ENCODE results near the gene FKBP4.

Gene FKBP4

DNA sequence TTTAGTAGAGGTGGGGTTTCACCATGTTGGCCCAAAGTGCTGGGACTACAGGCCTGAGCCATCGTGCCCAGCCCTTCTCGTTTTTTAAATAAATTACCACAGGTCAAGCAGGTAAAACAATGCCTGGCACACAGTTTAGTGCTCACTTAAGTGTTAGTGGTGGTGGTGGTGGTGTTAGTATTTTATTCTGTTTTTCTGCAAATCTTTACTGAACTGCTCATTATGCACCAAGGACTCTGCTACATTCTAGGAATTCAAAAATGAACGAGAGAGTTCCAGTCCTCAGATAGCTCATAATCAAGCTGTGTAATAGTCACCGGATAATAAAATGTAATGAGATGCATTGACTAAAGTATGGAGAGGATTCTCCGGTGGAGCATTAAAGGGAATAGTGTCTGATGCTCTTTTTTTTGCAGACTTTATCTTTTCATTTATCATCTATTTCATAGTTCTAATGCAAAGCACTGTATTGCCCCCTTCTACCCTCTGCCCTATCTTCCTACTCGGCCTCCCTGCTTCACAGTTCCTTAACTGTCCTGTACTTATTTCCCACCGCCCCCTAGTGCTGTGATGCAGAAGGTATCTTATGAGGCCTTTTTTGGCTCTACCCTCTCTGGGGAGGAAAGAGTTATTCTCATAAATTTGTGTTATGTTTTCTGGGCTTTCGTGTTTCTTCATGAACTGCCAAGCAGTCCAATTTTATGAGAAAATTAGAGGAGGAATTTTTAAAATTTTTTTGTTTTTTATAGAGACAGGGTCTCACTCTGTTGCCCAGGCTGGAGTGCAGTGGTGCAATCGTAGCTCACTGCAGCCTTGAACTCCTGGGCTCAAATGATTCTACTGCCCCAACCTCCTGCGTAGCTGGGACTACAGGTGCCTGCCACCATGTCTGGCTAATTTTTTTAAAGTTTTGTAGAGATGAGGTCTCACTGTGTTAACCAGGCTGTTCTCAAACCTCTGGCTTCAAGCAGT is 18.7 kb downstream of the FKBP4 start:
- peak; percentile 10 for DNase-seq

DNA sequence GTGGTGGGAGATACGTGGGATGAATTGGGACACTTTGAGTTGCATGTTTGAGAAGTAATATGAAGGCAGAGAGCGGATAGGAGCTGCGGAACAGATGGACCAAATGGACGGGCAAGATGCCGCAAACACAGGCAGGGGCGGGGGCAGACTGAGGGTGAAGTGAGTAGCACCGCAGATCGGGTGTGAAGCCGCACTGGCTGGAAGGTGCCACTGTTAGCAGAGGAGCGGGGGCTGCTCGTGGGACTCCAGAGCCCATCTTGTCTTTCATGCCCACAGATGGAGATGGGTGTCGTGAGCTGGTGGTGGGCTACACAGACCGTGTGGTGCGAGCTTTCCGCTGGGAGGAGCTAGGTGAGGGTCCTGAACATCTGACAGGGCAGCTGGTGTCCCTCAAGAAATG is 25.0 kb downstream of the FKBP4 start:
- no peak for DNase-seq

- no peak for DNase-seq
Observed at GRCh38 chr12:2820432-2820831, 25.7 kb downstream of the FKBP4 start.

DNA sequence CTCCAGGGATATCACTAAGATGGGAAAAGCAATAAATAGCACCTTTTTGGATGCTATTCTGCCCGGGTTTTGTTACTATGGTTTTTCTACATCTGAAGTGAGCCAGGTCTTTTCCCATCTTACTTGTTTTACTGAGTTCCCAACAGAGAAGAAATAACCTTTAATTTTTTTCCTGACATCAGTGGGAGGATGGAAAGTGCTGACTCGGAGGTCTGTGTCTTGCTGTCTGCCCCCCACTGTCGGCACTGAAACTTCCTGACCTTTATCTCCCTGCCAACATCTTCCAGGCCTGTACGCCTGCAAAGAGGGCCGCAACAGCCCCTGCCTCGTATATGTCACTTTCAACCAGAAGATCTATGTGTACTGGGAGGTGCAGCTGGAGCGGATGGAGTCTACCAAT is 28.7 kb downstream of the FKBP4 start:
- no peak for DNase-seq

- no peak for DNase-seq
Observed at GRCh38 chr12:2824541-2824940, 29.8 kb downstream of the FKBP4 start.

DNA sequence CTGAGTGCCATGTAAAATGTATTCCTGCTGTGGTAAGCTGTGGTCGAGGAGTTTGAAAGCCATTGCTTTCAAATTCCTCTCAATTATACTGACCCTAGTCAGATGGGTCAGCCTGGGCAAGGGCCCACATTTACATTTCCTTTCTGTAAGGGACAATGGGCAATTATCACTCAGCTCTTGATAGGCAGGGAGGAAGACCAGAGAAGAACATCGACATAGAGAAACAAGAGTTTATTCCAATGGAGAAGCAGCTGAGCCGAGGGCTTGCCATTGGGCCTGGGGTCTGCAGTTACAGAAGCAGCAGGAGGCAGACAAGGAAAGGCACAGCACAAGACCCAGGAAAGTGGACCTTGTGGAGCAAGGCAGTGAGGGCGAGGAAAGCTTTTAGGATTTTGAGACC is 30.4 kb downstream of the FKBP4 start:
- DNase-seq, result no peak

GRCh38 chr12:2826036-2826435 is 31.3 kb downstream of the FKBP4 start:
- no peak for DNase-seq

DNA sequence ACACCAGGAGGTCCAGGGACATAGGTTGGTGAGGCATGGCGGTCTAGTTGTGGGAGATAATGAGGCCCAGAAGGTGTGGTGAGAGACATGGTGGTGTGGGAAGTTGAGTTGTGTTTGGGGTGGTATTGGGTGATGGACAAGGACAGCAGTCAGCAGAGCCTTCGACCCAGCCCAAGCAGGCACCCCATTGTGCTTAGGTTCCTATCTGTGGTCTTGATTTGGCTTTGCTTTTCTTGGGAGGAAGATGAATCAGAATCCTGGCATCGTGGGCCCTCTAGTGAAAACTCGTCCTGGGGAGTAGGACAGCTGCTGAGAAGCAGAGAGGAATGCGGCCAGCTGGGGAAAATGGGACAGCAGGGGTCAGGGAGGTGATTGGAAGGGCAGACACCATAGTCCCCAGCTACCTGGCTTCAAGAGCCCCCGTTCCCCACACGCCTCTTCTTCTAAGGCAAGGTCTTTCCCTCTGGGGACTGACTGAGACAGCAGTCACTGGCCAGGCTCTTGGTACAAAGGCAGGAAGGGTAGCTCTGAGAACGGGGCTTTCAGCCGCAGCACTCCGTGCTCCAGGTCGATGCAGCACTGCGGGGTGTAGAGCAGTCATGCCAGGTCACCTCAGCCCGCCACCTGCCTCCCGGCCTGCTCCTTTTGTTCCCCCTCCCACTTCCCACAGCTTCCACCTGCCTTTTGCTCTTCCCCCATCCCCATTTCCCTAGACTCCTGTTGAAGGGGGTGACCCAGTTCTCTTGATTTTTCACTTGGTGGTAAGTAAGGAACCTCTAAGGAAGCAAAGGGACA is 32.1 kb downstream of the FKBP4 start:
- no peak for DNase-seq

DNA sequence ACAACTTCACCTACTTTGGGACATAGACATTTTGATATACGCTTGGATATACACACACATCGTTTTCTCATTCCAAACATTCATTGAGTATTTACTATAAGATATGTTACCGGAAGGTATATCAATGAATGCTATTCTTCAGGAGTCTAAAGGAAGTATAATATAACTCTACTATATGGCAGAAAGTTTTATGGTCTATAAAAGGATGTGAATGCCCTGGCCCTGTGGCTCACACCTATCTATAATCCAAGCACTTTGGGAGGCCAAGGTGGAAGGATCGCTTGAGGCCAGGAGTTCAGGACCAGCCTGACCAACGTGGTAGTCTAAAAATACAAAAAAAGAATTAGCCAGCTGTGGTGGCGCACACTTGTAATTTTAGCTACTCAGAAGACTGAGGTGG is 34.5 kb downstream of the FKBP4 start:
- DNase-seq, result no peak

- no peak for DNase-seq
Observed at GRCh38 chr12:2832550-2833127, 37.9 kb downstream of the FKBP4 start.

DNA sequence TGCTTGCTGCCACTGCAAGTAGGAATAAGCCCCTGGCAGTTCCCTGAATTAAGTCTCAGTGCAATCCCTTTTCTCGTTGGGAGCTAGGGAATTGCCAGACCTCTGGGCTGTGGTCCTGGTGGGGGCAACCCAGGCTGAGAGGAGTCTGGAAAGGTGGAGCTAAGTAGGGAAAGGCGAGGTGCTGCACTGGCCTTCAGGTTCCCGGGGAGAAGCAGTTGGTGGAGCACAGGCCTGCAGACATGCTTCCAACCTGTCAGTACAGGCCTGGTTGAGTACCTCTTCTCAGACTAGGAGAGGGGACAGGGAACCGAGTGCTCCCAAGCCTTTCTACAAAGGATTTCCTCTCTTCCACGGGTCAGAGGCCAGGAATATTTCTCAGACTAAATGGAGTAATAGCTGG is 38.6 kb downstream of the FKBP4 start:
- DNase-seq, result no peak

GRCh38 chr12:2833810-2834209 is 39.0 kb downstream of the FKBP4 start:
- DNase-seq, result no peak

DNA sequence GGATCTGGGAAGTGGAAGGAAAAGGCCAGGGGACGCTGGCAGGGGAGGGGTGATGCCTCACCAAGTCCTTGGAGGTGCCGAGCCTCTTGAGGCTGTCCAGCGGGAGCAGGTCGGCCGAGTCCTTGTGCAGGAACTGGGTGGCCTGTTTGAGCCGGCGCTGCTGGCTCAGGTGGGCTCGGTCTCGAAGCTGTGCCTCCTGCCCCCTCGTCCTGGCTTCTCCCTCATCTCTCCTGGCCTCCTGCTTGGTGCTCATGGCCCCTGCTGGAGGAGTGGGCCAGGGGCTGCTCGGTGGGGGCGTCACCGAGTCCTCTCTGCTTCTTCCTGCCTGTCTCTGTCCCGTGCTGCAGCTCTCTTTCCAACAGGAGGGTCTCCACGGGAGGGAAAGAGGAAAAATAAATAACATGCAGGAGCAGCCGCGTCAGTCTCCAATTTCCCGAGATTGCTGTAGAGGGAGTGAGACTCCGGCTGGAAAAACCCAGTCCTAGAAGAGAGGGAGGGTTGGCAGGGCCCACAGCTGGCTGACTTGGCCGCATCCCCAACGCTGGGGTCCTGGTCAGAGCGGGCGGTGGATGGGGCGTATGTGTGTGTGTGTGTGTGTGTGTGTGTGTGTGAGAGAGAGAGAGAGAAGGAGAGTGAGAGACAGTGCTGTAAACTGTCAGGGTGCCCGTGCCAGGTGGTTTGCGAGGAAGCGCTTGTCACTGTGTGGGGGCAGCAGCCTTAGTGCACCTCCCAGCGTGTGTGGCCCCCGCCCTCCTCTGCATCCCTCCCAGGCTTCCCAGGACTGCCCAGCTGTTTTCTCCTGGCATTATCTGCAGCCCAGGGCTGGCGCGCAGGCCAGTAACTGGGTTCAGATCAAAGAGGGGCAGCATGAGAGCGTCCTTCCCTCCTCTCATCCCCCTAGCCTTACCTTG is 40.1 kb downstream of the FKBP4 start, which contains the start of gene NRIP2:
TSS of gene NRIP2 (minus strand) at position 455 of the 911 bp plus-strand sequence. CDS start at position 403, 52 bp downstream.
- DNase-seq, result no peak

DNA sequence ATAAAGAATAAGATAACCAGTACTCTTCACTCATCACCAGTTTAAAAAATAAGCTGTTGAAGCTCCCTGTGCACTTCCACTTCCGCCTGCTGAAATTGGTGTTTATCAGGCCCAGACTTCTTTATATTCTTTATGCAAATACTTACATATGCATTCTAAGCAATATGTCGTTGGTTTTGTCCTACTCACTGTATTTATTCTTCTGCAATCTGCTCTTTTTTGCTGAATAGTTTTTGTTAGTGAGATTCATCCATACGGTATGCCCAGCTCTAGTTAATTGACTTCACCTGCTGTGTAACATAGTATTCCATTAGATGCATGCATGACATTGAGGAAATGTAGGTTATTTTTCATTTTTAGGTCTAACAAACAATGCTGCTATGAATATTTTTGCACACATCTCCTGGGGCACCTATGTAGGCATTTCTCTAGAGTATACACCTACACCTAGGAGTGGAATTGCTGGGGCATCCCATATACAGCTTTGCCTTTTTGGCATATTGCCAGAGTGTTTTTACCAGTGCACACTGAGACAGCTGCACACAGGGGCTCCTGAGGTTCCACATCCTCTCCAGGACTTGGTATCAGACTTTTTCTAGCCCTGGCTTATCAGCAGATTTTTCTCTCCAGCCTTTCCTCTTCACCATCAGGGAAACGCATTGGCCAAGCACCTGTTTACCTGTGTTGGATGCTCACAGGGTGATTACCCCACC is 41.1 kb downstream of the FKBP4 start:
- DNase-seq, result no peak

- no peak for DNase-seq
Observed at GRCh38 chr12:2836574-2836973, 41.8 kb downstream of the FKBP4 start.

DNA sequence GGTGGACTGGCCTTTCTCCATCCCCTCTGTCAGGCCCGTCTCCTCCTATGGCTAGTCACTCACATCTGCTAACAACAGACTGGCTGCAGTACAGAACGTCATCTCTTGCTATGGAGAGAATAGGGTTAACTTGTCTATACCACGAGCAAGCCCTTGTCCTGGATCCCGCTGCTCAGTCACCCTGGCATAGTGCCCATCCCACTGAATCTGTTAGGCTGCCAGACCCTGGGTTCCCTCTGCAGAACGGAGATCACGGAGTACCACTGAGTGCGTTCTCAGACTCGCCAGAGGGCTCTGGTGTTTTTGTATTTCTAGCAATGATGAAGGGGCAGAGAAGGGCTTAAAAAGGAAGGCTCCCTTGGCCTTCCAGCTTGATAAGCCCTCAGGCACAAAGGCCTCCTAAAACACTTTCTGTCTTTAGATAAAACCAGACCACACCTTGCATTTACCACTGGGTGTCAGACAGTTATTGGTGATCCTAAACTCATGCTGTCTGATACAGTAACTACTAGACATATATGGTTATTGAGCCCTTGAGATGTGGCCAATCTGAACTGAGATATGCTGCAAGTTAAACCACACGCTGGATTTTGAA is 46.4 kb downstream of the FKBP4 start:
- DNase-seq, result no peak

DNA sequence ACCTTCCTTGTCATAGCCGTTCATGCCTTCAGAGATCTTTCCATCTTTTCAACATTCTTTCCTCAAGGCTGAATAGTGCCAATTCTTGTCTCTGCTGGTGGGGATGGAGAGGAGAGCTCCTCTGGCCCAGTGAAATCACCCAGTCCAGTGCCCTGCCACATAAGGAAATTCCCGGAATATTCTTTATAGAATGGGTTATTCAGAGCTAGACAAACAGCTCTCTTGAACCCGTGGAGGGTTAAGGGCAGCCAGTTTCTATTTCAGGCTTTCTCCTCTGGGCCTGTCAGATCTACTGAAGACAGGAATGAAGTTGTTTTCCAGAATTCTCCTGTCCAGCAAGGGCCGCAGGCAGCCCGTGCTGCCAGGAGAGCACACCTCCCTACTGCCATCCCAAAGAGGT is 48.2 kb downstream of the FKBP4 start:
- DNase-seq, result no peak

DNA sequence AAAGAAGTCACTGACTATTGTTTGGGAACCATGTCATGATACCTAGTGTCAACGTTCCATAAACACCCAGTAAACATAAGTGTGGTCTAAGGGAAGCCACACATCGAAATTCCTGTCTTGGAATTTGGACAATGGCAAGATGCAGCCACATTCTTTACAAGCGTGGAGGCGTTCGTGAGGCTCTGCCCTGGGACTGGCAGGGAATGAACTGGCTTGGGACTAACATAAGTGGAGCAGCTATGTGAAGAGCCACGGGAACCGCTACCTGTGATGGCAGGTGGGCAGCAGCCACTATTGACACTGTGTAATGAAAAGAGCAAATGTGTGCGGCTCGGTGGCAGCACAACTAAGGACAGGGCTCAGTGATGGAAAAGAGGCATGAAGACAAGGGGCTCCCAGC is 50.0 kb downstream of the FKBP4 start:
- no peak for DNase-seq

GRCh38 chr12:2845280-2845679 is 50.5 kb downstream of the FKBP4 start:
- DNase-seq, result no peak

GRCh38 chr12:2851931-2852330 is 57.2 kb downstream of the FKBP4 start:
- DNase-seq, result no peak

DNA sequence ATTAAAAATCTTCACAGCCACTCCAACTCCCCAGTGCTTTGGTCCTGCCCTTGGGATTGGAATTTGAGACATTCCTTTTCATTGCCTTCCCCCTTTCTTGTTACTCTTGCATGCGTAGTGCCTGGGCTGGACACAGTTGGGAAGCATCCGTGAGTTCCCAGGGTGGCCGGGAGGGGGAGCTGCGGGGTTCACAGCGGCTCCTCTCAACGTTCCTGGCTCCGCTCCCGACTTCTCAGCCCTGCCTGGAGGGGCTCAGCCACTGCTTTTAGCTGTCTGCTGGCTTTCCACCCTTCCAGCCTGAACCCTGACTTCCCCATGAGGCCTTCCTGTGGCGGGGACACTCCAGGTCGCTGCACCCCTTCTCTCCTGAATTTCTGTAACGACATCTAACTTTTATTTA is 58.9 kb downstream of the FKBP4 start:
- DNase-seq, result no peak
